HG02759 (cell line): ENCODE measurements around the gene INTS14.

Experiments used
- ATAC-seq: cut with Tn5 transposase; IDR thresholded peaks from one replicate; pipeline ENCODE4 v1.9.1; 2021; ENCODE audit warnings: mild to moderate bottlenecking, moderate library complexity; ENCODE audit not compliant: unreplicated experiment

The INTS14 gene

DNA sequence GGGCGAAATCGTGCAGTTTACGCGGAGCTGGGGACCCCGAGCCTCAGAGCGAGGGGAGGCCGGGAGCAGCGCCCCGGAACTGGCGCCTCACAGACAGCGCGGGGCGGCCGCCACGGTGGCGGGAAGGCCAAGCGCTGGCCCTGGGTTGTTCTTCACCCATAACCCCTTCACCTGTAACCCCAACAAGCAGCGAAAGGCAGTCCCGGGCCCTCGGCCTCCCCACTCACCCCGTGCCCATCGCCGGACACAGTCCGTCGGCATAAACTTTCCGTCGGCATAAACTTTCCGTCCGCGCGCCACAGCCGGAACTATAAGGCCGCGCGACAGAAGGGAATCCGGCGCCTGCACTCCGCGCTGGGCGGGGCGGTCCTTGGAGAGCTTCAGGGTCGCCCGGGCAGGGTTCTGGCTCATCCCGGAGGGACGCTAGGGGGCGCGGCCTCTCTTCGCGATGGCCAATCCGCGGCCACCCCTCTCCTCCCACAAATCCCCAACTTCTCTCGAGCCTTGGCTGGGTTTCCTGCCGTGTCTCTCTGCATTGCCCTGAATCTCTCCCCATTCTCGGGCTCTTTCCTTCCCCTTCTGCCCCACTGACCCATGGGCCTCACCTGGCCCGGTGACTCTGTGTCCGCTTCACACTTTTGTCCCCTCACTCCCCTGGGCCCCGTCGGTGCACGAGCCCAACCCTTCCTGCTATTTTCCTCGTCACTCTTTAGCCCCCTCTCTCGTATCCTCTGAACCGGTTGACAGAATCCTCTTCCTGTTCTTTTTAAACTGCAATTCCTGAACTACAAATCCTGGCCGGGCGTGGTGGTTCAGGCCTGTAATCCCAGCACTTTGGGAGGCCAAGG lies at the start of gene INTS14:
Gene INTS14, minus strand, starts transcription at position 261 of the 848 bp plus-strand sequence. CDS start 3,751 bp downstream, outside the sequence.
- ATAC-seq, result peak; percentile 94

DNA sequence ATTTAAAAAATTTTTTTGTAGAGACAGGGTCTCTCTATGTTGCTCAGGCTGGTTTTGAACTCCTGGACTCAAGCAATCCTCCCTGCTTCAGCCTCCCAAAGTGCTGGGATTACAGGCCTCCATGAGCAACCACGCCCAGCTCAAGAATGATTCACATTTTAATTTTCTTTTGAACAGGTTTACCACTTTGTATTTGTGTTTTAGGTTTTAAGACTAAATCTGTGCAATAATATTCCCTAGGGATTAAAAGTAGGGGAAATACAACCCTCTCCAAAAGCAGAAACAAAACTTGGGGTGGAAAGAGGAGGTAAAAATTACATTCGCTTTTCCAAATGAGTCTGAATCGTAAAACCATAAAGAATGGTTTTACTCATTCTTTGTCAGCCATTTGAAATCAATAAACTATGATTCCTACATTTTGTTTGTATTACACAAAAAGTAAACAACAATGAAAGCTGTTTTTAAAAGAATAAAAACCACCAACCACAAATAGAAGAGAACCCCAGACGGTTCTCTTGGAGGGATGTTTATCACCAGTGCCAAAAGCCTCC lies 48.6 kb upstream of the INTS14 start:
- no peak for ATAC-seq

DNA sequence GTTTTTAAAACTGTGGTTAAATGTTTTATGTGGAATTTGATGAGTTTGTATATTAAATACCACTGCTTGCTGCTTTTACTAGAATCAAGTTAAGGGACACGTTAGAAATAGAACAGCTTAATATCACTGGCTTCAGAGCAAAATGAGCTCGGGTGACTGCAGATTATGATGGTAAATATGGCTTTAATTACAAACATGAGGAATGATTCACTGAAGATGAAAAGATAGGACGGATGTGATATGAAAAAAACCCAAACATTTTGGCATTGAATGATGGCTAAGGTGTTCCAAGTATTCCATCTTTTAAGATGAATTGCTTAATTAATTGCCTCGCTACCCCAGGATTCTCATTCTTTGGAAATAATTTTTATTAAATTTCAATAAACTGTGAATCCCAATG lies 44.5 kb upstream of the INTS14 start:
- no peak for ATAC-seq

DNA sequence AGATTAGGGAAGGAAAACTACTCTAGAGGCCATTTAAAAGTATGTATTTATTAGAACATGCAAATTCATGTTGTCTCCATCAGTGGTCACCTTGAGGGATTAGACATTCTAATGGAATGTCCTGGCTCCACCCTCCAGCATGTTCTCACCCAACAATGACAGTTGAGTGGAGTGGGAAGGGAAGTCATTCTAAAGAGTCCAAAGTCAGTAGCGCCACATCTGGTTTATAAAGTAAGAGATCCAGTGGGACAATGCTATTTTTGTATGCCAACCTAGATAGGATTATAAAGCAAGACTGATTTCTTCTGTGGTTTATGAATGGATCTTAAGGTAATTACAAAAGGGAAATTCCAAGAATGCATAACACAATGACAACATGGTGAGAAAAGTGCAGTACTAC lies 44.1 kb upstream of the INTS14 start:
- no peak for ATAC-seq

DNA sequence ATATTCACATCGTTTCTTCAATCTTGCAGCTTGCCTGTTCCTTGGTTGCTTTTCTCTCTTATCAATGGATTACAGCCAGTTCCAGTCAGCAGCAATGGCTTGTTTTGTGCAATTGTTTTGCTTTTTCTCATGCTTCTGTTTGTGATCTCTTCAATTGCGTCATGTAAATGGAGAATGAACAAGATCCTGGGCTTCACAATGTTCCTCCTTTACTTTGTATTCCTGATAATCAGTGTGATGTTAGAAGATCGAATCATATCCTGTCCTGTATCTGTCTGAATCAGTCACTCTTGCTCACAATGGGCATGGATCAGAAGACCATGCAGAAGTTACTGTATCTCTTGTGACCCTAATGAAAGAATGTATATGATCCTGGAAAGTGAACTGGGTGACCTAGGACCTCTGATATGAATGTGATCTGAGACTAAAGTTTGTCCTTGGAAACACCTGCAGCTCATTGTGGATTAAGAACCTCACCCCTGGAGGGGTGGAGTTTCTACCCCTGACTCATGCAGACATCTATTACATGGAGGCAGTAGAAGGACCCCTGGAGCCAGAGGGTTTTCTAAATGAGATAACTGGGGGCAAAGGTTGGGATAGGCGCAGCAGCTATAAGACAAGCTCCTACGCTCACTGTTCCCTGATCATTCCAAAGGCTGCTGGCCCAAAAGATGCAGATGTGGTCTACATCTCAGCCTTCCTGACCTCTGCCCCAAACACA lies 43.0 kb upstream of the INTS14 start:
- no peak for ATAC-seq

DNA sequence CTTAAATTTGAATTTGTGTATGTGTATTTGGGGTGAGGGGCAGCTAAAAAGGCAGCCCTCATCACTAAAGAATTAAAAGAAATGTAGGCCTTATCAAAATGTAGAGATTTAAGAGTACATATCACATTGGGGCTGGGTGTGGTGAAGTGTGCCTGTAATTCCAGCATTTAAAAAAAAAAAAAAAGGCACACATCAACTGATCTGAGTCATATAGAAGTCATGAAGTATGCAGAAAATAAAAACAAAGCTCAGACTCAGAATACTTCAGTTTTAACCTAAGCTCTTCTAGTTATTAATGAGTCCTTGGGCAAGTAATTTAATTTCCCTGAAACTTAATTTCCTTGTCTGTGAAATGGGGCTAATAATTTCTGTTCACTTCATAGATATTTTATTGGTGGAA lies 42.4 kb upstream of the INTS14 start:
- ATAC-seq, result no peak

DNA sequence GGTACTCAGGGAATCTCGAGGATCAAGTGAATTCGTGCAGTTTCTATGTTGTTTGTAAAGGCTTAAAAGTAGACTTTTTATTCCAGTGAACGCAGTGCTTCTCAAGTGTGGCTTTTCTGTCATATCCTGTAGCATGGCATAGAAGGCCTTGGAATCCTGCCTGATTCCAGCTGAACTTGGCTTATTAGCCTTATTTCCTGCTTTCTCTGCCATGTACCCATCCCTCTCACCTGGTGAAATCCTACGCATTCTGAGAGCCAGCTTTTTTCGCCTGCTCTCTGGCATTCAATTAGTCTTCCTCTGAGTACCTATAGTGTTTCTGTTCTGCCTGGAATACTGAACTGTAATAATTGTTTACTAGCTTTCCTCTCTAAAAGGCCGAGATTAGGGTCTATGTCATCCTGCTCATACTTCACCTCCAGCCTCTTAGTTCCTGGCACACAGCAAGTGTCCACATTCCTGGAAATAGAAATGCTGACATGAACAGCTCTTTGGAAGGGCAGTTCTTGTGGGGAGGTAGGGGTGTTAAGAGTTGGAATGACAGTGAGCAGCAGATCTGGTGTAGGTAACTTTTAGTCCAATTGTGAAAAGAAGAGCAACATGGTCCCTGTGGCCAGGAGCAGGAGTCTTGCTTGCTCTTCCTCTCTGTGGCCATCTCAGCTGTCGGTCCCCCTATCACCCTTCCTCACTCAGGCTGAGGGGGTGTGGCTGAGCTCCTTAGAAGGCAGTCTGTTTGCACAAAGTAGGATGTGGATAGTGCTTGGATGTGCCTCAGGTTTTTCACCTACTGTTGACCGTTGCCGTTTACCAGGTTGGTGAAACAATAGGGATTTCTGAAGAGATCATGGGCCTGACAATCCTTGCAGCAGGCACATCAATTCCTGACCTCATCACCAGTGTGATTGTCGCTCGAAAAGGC lies 41.2 kb upstream of the INTS14 start:
- ATAC-seq, result no peak

DNA sequence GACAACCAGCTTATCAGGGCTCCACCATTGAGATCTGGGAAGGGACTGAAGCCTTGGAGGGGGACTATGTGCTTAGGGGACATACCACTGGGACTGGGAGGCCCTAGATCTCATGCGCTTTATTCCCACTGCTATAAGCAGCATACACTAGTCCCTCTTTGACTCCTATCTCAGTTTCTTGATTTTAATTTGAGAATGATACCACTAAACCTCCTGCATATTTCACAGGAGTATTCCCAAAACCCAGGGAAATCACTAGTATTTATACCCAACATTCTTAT lies 40.1 kb upstream of the INTS14 start:
- no peak for ATAC-seq

DNA sequence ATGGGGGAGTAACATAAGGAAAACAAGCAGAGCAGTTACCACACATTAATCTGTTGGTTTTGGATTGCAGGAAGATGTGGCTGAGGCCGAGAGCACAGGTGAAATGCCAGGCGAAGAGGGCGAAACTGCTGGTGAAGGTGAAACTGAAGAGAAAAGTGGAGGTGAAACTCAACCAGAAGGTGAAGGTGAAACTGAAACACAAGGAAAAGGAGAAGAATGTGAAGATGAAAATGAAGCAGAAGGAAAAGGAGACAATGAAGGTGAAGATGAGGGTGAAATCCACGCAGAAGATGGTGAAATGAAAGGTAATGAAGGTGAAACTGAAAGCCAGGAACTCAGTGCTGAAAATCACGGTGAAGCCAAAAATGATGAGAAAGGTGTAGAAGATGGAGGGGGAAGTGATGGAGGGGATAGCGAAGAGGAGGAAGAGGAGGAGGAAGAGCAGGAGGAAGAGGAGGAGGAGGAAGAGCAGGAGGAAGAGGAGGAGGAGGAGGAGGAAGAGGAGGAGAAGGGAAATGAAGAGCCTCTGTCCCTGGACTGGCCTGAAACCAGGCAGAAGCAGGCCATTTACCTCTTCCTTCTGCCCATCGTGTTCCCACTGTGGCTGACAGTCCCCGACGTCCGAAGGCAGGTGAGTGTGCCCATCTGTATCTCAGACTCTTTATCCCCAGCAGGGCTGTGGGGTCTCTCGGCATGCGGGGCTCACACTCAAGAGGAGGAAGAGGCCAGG lies 39.5 kb upstream of the INTS14 start:
- ATAC-seq, result no peak

DNA sequence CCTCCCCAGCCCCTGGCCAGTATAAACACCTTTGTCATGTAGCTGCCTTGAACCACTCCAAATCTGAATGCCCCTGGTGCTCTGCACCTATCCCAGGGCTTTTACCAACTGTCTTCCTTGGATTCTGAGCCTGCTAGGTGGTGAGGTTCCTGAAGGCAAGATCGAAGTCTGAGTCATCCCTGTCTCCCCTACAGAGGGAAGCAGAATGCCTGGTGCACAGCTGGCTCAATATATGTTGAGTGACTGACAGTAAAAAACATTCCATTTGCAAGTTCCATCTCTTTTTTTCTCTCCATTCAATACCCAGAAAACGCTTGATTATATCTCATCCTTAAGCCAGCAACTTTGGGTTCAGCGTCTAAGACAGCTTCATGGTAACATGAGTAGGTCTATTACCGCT lies 35.6 kb upstream of the INTS14 start:
- ATAC-seq, result no peak

DNA sequence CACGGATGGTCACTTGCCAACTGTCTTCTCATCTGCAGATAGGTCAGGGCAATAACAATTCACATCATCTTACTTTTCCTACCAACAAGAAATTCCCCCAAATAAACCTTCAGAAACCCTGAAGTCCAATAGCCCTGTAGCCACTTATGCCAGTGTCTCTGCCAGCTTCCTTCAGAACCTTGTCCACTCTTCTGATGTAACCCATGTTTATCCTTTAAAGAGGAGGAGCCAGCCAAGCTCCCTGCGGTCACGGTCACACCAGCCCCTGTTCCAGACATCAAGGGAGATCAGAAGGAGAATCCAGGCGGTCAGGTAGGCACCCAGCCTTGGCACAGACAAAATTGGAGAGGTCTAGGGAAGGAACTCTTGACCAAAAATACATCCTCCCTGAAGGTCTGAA lies 34.5 kb upstream of the INTS14 start:
- ATAC-seq, result no peak

DNA sequence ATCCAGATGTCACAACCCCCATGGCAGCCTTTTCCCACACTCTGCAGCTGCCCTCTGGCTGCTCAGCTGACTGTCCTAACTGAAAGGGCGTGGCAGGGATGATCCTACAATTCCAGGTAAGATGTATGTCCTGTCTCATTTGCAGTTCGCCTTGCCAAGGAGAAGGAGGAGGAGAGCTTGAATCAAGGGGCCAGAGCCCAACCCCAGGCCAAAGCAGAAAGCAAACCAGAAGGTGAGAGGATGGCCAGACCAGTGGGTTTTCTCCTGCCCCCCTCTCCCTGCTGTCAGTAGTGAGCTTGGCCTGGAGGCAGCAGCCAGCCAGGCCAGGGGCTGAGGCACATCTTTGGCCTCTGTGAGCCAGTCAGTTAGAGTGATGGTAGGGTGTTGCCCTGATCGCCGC lies 33.4 kb upstream of the INTS14 start:
- ATAC-seq, result no peak

DNA sequence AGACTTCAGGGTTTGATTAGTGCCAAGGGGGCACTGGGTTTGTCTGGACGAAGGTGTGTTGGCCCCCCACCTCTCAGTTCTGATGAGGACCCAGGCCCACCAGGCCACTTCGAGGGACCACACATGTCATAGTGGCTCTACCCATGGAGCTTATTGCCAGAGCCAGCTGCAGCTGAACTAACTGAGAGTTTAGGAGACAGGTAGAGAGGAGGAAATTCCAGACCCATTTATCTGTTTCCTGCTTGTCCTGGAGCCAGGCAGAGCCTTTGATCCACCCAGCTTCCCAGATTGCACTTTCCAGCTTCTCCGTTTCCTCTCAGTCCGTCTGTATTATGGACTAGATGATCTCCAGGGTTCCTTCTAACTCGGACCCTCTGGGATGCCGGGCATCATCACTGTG lies 31.7 kb upstream of the INTS14 start:
- ATAC-seq, result no peak

DNA sequence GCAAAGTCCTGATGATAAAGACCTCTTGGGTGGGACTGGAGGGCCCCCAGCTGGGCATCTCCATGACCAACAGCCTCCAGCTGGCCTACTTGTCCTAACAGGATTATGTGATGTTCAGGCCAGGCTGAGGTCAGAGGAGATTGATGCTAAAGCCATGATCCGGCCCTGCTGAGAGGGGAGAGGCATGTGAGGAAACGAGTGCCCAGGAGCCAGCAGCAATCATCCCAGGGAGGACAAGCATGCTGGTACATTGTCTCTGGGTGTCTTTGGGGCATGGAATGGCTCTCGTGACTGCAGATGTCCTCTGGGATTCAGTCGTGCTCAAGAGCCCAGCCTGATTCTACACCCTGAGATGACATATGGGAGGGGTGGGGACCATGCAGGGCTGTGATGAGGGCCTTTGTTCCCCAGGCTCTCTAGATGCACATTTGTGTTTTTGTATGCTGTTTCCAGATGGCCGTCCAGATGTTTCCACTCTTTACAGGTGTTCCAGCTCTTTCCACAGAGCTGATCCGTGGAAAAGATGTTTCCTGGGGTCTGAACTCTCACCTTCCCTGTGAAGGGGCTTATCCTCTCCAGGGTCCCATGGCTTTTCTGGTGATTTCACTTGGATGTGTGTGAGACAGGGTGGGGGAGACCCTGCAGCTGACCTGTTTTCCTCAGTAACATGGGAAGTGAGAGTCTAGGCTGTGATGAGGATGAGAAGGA lies 31.0 kb upstream of the INTS14 start:
- ATAC-seq, result no peak

DNA sequence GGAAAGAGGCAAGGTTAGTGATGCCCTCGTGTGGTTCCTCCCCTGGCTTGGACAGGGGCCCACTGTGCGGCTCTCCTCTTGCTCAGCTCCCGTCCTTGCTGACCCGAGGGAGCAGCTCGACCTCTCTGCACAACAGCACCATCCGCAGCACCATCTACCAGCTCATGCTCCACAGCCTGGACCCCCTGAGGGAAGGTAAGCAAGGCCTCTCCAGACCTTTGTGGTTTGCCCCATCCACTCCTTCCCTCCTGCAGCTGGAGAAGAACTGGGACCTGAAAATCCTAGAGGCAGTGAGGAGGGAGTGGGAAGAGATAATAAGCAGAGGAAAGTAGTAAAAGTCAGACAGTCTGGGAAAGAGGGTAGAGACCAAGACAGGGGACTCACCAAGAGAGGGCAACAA lies 28.6 kb upstream of the INTS14 start:
- no peak for ATAC-seq

DNA sequence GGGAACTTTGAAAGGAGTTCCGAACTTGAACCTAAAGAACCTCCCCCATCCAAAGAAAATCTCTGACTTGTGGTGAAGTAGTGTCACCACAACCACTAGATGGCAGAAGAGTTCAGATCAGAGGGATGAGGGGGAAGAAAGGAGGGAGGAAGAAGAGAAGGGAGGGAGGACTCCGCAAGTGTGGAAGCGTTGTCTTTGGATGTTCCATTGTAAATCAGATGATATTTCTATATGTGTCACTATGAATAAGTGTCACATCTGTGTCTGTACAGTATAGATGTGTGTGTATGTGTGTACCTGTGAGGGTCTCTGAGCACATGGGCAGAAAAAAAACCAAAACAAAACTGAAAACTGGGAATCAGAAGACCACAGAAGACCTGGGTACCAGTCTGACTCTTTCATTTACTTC lies 27.8 kb upstream of the INTS14 start:
- no peak for ATAC-seq

DNA sequence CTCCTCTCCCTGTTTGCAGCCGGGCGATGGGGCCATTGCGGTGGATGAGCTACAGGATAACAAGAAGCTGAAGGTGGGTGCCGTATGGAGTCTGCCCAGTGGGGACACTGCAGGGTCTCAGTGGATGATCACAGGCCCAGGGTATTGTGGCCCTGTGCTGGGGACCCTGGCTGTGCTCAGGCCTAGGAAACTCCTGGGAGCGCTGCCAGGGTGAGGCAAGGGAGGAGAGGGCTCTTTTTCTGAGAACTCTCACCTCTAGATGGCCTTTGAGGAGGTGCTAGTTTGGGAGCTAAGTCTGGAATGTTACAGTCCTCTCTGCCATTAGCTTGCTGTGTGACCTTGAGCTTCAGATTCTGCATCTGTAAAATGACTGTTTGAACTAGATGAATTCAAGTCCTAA lies 27.2 kb upstream of the INTS14 start:
- ATAC-seq, result no peak

DNA sequence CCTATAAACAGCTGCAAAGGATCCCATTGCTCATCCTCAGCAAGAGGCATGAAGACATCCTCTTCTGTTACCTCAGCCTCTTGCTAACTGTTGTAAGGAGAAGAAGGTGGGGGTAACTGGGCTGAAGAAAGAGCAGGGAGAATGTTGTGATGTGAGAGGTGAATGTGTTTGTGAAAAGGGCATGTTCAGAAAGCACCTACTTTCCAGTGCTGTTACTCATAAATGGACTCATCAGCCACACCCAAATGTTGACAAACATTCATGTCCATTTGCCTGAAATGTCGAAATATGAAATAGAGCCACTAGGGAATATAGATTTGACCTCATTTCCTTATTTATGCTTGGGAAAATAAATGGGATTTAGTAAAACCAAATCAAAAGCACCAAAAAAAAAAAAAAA lies 23.4 kb upstream of the INTS14 start:
- no peak for ATAC-seq

DNA sequence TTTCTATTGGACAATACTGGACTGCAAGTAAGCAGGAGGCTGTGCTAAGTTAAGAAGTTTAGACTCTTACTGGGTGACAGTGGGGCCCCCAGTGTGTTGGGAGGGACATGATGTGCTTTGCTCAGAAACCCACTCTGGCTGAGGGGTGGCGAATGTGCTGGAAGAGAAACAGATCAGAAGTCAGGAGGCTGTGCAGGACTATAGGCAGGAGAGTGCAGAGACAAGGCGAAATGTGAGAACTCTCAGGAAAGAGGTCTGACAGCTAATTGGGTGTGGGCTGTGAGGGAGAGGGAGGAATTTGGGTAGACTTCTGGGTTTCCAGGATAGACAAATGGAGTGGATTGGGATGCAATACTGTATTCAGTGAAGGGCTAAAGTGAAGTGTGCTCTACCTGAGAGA lies 22.8 kb upstream of the INTS14 start:
- ATAC-seq, result no peak

DNA sequence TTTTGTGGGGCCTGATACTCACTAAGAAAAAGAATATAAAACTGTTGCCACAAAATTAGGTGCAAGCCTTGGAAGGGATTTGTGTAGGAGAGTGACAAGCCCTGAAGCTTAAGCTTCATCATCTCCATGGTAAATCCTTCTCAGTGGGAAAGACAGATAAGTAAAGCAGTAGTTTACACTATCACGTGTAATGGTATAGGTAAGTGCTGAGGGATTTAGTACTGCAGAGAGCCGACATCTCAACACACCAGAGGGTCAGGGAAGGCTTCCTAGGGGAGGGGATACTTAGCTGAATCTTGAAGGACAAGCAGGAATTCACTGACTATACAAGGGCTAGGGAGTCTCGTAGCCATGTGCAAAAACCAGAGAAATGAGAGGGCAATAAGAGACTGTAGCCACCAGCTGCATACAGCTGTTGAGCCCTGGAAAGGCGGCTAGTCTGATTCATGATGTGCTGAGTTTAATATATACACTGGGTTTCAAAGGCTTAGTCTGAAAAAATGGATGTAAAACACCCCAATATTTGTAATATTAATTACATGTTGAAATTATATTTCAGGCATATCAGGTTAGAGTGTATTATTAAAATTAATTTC lies 21.9 kb upstream of the INTS14 start:
- no peak for ATAC-seq
